ENCODE data around the gene ZNHIT6. TPM values are rescaled to one million over a fixed set of nuclear protein-coding genes. Genes with fewer than 3 reads are reported as not detected.
A peak's percentile ranks its signal among the peaks of the same experiment; 100 is the strongest.

ZNHIT6 gene
- total RNA-seq, 1 experiment from 2014 or later, result 14.3 TPM

- H3K9me3 Mint-ChIP-seq, result no peaks in the 10 kb centered on the region
- H3K4me3 Mint-ChIP-seq, result no peak overlapping the region
- CTCF ChIA-PET, result interaction anchor here (0.9 to 2.2 kb wide), 5 partner anchors 27 to 353 kb away, joined by 3 to 8 read pairs (median 6); partner anchors contain the start of gene CCN1
- ATAC-seq (no peak), DNase-seq (ENCODE audit: low spot score) (no peak)
- H3K36me3 Mint-ChIP-seq, result no peaks in the 10 kb centered on the region
- POLR2A ChIA-PET, result interaction anchor here (4.3 kb wide), 1 partner anchor 25 kb away, joined by 67 read pairs; the partner anchor contains the start of gene CCN1
- H3K4me1 Mint-ChIP-seq, result peaks cover 42% of the 10 kb centered on the region
- H3K27ac Mint-ChIP-seq, result peak overlapping the region; percentile 97
- H3K27me3 Mint-ChIP-seq (ENCODE audit: low read depth), result no peaks in the 10 kb centered on the region
- TF ChIP-seq TCF7 (CRISPR knock-in tag; IDR thresholded peaks at IDR 0.05; ENCODE audit: low read depth) (no peak), GABPB1 (CRISPR knock-in tag; IDR thresholded peaks at IDR 0.05) (no peak), USF1 (CRISPR knock-in tag; IDR thresholded peaks at IDR 0.05) (no peak)
- TF ChIP-seq, protein P1, sequence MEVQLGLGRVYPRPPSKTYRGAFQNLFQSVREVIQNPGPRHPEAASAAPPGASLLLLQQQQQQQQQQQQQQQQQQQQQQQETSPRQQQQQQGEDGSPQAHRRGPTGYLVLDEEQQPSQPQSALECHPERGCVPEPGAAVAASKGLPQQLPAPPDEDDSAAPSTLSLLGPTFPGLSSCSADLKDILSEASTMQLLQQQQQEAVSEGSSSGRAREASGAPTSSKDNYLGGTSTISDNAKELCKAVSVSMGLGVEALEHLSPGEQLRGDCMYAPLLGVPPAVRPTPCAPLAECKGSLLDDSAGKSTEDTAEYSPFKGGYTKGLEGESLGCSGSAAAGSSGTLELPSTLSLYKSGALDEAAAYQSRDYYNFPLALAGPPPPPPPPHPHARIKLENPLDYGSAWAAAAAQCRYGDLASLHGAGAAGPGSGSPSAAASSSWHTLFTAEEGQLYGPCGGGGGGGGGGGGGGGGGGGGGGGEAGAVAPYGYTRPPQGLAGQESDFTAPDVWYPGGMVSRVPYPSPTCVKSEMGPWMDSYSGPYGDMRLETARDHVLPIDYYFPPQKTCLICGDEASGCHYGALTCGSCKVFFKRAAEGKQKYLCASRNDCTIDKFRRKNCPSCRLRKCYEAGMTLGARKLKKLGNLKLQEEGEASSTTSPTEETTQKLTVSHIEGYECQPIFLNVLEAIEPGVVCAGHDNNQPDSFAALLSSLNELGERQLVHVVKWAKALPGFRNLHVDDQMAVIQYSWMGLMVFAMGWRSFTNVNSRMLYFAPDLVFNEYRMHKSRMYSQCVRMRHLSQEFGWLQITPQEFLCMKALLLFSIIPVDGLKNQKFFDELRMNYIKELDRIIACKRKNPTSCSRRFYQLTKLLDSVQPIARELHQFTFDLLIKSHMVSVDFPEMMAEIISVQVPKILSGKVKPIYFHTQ (CRISPR knock-in tag; IDR thresholded peaks at IDR 0.05), result no peak
Measured at GRCh38 chr1:85607921-85608265, 100.3 kb downstream of the ZNHIT6 start.

GRCh38 chr1:85607126-85607920 is 100.9 kb downstream of the ZNHIT6 start:
- POLR2A ChIA-PET, result interaction anchor here (0.7 to 4.3 kb wide), 2 partner anchors 25 to 397 kb away, joined by 4 to 67 read pairs; partner anchors contain the start of gene CCN1
- Mint-ChIP-seq H3K36me3 (no peaks in the 10 kb centered on the region), H3K4me1 (peaks cover 41% of the 10 kb centered on the region), H3K9me3 (no peaks in the 10 kb centered on the region), H3K4me3 (no peak overlapping the region), H3K27ac (peak overlapping the region; percentile 97), H3K27me3 (ENCODE audit: low read depth) (no peaks in the 10 kb centered on the region)
- CTCF ChIA-PET, result interaction anchor here (0.8 to 2.2 kb wide), 8 partner anchors 19 to 352 kb away, joined by 3 to 8 read pairs (median 4); partner anchors contain the start of gene CCN1
- DNase-seq (ENCODE audit: low spot score) (peak; percentile 90), ATAC-seq (peak; percentile 91)
- TF ChIP-seq, protein P2, sequence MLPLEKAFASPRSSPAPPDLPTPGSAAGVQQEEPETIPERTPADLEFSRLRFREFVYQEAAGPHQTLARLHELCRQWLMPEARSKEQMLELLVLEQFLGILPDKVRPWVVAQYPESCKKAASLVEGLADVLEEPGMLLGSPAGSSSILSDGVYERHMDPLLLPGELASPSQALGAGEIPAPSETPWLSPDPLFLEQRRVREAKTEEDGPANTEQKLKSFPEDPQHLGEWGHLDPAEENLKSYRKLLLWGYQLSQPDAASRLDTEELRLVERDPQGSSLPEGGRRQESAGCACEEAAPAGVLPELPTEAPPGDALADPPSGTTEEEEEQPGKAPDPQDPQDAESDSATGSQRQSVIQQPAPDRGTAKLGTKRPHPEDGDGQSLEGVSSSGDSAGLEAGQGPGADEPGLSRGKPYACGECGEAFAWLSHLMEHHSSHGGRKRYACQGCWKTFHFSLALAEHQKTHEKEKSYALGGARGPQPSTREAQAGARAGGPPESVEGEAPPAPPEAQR (CRISPR knock-in tag; IDR thresholded peaks at IDR 0.05), result 0 out of 2 replicates have a peak, but pooled peaks have one; percentile 64
- TF ChIP-seq KAT7 (CRISPR knock-in tag; IDR thresholded peaks at IDR 0.05; ENCODE audit: borderline replicate concordance) (0 out of 2 replicates have a peak, but pooled peaks have one; percentile 49), TEAD4 (CRISPR knock-in tag; IDR thresholded peaks at IDR 0.05) (peak; percentile 88; the same call in 1 of the 2 replicates), ZNF138 (CRISPR knock-in tag; conservative IDR thresholded peaks at IDR 0.05) (no peak), NFE2L1 (CRISPR knock-in tag; IDR thresholded peaks at IDR 0.05) (peak; percentile 52; the same call in 1 of the 2 replicates), TEAD1 (CRISPR knock-in tag; IDR thresholded peaks at IDR 0.05) (peak; percentile 97; the same call in 1 of the 2 replicates), SP1 (CRISPR knock-in tag; conservative IDR thresholded peaks at IDR 0.05) (peak; percentile 69; the same call in 1 of the 2 replicates), CREM (CRISPR knock-in tag; IDR thresholded peaks at IDR 0.05) (no peak), ZNF396 (CRISPR knock-in tag; IDR thresholded peaks at IDR 0.05; ENCODE audit: borderline replicate concordance) (peak; percentile 76; the same call in 1 of the 2 replicates), ESRRA (CRISPR knock-in tag; IDR thresholded peaks at IDR 0.05; ENCODE audit: borderline replicate concordance) (peak; percentile 91; the same call in 1 of the 2 replicates), ERG (CRISPR knock-in tag; IDR thresholded peaks at IDR 0.05) (peak; percentile 85; the same call in 1 of the 2 replicates)
- TF ChIP-seq, protein P3, sequence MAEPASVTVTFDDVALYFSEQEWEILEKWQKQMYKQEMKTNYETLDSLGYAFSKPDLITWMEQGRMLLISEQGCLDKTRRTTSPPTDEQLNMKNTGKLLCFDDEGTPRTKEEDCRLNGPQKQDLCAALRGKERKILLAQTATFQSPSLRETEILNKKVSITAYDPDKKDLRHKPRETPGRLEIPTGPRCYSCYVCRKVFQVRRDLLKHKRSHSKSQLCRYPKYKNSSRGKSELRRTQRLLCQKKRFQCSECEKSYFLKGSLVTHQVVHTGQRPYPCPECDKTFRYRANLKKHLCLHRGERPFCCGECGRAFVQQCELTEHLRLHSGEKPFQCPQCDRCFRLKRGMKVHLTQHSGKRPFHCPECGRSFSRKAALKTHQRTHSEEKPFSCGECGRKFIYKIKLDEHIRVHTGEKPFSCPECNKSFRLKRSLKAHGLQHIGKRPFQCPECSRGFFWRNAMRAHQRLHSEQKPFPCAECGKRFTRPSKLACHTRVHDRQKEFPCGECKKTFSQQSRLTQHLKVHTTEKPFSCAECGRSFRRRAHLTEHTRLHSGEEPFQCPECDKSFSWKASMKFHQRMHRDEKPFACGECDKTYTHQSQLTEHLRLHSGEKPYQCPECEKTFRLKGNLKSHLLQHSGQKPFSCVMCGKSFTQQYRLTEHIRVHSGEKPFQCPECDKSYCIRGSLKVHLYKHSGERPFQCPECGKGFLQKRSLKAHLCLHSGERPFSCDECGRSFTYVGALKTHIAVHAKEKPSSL (CRISPR knock-in tag; conservative IDR thresholded peaks at IDR 0.05), result 0 out of 2 replicates have a peak, but pooled peaks have one; percentile 69
- TF ChIP-seq, protein P4, sequence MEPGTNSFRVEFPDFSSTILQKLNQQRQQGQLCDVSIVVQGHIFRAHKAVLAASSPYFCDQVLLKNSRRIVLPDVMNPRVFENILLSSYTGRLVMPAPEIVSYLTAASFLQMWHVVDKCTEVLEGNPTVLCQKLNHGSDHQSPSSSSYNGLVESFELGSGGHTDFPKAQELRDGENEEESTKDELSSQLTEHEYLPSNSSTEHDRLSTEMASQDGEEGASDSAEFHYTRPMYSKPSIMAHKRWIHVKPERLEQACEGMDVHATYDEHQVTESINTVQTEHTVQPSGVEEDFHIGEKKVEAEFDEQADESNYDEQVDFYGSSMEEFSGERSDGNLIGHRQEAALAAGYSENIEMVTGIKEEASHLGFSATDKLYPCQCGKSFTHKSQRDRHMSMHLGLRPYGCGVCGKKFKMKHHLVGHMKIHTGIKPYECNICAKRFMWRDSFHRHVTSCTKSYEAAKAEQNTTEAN (CRISPR knock-in tag; IDR thresholded peaks at IDR 0.05), result 0 out of 2 replicates have a peak, but pooled peaks have one; percentile 44
- TF ChIP-seq, protein P5, sequence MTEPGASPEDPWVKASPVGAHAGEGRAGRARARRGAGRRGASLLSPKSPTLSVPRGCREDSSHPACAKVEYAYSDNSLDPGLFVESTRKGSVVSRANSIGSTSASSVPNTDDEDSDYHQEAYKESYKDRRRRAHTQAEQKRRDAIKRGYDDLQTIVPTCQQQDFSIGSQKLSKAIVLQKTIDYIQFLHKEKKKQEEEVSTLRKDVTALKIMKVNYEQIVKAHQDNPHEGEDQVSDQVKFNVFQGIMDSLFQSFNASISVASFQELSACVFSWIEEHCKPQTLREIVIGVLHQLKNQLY (CRISPR knock-in tag; IDR thresholded peaks at IDR 0.05), result no peak

Data from WTC11 (cell line).